GM21360 (cell line): Measurements from ENCODE around the gene SNX13.

Experiments used
- ATAC-seq: cut with Tn5 transposase; IDR thresholded peaks from one replicate; pipeline ENCODE4 v1.9.1; 2021; ENCODE audit warnings: mild to moderate bottlenecking, moderate library complexity; ENCODE audit not compliant: unreplicated experiment

SNX13 gene

DNA sequence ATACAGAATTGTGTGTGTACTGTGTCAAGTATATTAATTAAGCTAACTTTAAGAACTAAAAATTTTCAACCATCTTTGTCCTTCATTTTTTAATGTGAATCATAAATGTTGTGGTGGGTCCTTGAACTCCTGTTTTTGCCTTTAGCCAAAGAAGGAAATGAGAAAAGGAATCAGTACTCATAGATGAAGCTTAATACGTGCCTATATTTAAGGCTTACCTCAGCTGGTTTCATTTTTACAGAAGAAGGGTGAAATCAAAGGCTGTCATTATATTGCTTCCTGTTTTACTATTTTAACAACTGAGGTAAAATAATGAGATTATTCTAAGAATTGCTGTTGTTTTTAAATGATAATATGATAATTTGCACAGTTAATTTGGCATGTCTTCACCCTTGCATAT, 6.3 kb upstream of the SNX13 start:
- peak; percentile 82 for ATAC-seq

DNA sequence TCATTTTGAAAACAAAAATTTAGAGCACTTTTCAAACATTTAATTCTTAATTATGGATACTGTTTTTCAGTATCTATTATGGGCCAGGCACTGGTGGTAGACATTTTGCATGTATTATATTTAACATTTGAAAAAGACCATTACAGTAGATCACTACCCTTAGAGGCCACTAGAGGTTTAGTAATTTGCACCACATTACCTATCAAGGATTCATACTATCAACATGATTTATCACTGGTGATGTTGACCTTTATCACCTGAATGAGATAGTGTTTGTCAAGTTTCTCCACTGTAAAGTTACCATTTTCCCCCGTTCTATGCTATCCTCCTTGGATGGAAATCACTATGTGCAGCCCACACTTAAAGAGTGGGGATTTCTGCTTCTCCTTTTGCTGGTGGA, 4.4 kb upstream of the SNX13 start:
- ATAC-seq = no peak

DNA sequence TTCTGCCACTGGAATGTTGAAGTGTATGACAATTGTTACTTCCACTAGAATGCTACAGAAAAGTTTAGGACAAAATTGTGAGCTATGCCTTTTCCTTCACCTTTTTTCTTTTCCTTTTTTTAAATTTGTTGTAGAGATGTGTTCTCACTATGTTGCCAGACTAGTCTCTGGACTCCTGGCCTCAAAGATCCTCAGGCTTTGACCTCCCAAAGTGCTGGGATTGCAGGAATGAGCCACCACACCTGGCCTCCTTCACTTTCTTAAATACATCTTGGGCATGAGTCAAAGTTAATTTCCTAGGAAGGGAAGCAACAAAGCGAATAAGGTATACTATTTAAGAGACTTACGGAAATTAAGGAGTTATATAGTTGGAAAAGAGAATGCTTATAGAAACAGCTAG, 2.7 kb upstream of the SNX13 start:
- no peak for ATAC-seq

DNA sequence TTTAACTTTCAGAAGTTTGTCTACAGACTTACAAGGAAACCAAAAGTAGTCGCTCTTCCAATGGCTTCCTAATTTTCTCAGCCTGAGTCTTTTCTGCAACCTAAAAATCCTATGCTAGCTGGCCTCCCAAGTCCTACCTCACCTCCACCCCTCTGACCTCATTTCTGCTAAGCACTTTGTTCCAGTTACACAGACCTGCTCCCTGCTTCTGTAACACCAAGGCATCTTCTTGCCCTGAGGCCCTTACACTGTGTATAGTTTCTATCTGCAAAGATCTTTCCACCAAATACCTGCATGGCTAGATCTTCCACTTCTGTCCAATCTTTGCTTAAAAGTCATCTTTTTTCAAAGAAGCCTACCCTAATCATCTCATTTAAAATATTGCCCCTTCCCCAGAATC, 1.9 kb upstream of the SNX13 start:
- no peak for ATAC-seq

DNA sequence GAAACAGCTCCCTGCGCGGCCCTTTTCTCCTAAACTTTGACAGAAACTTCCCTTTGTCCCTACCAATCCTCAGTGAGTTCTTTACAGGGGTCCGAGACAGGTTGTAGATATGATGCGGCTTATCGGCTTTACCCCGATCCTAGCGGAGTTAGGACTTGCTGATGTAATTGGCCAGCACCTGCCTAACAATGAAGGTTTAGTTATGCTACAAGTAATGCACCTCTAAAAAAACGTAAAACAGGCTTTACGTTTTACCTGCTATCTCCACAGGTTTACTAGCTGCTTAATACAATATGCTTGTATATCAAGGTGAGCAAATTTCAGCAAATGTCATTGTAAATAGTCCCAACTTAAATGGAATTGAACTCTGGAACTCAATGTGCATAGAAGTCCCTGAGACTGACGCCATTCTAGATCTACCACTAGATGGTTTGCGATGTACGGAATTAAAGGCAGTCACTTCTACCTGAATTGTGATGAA, 697 bp upstream of the SNX13 start:
- no peak for ATAC-seq

DNA sequence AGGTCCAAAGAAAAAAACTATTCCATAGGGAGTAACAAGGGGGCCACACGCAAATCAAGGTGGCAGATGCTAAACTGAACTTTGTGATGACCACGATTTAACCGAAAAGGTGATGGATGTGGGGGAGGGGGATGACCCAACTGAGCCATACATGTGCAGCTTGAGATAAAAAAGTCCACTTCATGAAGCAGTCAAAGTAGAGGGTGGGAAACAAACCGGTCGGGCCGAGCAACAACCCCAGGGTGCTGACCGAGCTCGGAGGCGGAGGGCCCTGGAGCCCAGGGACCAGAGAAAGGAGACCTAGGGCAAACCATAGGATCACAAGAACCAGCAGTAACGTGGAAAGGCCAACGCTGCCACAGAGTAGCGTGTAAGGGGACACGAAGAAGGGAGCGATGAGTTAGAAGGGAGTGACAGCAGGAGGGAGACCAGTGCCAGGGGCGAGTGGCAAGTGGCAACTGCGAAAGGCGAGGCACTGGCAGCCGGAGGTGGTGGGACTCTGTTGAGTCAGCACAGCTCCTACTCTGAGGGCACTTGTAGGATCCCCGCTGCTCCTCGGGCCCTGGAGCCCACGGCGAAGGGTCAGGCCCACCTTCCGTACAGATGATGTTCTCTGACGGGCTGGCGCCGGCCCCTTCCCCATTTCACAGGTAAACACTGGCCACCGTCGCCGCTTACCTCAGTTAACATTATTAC, 540 bp downstream of the SNX13 start:
- peak; percentile 38 for ATAC-seq

DNA sequence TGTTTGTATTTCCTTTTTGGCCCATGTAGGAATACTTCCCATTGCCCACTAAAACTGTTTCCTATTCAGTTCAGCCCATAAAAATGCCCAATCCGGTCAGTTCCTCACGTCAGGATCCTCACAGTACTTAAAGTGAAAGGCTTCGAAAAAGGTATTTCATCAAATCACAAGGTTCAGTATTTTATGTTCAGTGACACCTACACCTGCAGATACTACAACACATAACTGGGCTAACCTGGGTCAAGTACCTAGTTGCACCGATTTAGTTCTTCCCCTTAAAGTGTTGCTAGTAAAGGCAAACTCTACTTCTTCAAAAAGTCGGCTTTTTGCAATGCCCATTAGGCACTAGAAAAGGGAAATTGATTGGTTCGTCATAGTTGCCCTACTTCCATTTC, 1.1 kb downstream of the SNX13 start:
- no peak for ATAC-seq

DNA sequence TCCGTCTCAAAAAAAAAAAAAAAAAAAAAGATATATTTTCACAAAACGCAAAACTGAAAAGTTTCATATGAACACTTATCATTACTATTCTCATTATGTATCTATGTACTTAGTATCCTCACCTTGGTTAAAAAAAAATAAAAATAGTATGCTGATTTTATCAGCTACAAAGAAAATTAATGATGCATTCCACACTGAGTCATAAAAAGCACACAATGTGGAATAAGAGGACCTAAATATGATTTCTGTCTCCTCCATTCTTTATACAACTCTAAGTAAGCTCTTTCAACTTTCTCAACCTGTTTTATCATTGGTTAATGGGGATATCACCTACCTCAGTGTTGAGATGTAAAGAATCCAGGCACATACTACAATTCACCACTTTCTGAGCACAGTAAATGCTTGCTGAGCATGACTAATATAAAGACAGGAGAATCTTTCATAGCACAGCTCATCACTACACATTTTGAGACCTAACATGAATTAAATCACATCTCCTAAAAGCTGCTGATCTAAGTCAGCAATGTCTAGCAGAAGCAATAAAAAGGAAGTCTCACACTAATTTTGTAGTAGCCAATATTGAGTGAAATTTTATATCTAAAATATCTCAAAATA, 2.7 kb downstream of the SNX13 start:
- no peak for ATAC-seq

DNA sequence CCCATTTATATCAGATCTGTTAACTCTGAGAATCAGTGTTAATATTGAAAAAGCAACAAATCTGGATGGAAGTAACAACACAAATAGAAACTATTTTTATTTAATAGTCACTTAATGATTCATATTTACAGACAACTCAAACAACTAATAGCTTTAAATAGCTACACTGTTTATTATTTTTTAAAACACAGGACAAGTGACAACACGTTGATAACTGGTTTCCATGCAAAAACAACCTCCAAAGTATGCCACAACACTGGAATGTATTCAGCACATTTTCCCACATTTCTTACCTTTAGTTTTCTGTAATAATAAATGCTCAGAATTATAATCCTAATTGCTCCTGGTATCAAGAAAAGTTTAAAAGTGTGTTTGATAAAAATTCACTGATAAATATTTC, 4.0 kb downstream of the SNX13 start:
- ATAC-seq = no peak

DNA sequence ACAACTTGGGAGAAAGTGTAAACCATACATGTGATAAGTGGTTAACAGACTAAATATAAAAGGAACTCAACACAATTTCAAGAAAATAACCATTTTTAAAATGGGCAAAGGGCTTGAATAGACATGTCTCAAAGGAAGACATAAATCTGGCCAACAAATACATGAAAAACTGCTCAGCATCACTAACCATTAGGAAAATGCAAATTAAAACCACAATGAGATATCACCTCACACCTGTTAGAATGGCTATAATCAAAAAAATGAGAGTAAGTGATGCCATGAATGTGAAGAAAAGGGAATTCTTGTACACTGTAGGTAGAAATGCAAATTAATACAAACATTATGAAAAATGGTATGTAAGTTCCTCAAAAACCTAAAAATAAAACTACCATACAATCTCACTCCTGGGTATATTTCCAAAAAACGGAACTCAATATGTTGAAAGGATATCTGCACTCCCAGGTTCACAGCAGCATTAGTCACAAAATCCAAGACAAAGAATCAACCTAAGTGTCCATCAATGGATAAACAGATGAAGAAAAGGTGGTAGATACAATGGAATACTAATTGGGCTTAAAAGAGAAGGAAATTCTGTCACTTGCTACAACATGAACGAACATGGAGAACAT, 5.6 kb downstream of the SNX13 start:
- no peak for ATAC-seq

DNA sequence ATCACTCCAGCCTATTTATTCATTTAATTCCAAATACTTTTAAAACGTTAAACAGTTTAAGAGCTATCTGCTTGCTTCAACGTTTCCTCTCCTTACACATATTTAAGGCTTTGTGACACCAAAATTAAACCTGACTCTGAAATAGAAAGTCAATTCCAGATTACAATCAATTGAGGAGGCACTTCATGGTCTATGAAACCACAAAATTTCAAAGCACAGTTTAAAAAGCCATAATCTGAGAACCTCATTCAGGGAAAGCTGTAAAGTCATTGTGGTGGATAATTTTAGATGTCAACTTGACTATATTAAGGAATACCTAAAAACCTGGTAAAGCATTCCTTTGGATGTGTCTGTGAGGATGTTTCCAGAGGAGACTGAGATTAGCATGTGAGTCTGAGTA, 6.2 kb downstream of the SNX13 start:
- ATAC-seq = no peak

DNA sequence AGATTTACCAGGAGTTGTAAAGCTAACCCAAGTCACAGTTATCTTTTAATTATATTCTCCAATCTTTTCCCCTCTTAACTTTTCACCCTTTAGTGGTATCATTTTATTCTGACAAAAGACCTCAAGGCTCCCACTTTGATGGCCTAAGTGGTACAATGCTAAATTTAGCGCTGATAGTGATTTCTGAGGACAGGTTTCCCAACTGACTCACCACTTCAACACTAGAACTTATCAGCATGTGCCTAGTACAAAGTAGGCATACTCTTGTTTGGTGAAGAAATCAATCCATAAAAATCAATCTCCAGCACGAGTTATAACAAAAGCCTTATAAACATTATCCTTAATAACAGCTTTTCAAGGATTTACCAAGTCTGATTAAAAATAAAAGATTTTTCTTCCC, 7.5 kb downstream of the SNX13 start:
- ATAC-seq = no peak

DNA sequence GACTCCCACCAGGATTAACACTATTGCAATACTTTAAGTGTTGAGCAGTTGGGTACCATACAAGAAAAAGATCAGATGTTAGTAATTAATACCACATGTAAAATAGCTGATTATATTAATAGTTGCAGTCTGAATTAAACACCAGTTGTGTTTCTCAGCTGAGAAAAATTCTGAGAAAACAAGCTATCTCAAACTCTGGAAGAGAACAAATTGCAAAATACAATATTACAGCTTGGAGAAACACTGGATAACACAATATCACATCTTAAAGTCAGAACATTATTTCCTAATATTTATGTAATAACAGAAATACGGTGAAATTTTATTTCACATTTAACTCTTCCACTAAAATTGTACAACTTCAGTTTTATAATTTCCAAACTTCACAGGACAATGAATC, 9.2 kb downstream of the SNX13 start:
- no peak for ATAC-seq

DNA sequence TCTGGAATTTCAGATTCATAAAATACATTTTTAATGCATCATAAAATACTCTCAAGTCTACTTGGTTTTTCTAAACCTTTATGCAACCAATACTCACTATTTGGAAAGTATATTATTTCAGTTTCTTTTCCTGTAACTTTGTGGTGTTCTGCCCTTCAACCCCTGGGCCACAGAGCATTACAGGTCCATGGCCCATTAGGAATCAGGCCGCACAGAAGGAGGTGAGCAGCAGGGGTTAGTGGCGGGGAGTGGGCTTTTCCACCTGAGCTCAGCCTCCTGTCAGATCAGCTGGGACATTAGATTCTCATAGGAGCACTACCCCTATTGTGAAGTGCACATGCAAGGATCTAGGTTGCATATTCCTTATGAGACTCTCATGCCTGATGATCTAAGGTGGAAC, 9.7 kb downstream of the SNX13 start:
- no peak for ATAC-seq

DNA sequence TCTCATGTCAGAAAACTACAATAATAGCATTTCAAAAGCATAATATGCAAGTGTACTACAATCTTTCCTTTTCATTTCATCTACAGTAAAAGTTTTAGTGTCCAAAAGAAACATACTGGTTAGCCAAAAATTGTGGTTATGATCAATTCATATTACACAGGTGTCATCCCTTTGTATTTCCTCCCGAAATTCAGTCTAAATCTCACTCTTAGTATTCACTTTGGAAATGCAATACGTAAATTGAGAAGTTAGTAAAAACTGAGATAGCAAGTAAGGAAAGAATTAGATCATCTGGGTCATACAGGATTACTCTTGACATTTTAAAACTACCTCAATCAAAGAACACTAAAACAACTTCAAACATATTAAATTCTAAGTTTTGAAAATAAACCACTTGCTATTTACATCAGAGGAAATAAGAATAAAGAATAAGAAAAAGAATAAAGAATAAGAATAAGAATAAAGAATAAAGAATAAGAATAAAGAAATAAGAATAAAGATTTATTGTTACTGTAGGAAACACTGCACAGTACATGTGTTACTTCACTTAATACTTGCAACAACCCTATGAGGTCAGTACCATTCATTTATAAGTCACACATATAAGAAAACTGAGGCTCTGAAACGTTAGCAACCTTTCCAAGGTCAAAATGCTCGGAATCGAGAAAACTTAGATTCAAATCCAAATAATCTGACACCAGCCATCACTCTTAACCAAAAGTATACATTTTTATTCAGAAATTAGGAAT, 10.5 kb downstream of the SNX13 start:
- no peak for ATAC-seq

DNA sequence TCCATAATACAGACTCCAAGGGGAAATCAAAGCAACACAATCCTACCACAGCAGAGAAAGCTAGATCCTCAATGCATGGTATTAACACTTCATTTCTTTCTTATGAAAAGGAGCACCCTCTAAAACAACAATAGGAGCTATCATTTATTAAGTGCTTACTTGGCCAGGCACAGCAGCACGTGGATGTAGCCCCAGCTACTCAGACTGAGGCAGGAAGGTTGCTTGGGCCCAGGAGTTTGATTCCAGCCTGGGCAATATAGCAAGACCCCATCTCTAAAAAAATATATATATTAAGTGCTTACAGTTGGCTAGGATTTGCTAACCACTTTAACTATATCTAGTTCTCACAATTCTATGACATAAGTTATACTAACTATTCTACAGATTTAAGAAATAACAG, 12.2 kb downstream of the SNX13 start:
- ATAC-seq = no peak

DNA sequence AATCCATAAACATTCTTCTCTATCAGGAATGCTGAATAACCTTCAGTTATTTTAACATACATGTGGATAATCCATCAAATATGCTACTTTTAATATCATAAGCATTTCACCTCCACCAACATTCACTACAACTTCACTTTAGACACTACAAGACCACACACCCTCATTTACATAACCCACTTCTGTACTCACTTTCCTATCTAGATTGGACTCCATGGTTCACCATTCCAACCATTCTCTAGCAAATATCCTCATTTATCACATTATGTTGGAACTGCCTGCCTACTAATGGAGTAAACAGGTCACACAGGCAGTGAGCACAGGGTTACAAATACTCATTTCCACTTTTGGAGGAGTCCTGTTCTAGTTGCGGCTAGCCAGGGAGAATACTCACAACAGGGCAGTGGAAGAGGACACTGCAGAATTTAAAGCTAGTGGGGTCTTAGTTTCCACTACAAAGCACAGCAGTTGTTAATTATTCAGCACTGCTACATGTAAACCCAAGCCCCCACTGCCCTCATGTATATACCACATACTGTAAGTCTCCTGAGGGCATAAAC, 18.4 kb downstream of the SNX13 start:
- ATAC-seq = no peak

DNA sequence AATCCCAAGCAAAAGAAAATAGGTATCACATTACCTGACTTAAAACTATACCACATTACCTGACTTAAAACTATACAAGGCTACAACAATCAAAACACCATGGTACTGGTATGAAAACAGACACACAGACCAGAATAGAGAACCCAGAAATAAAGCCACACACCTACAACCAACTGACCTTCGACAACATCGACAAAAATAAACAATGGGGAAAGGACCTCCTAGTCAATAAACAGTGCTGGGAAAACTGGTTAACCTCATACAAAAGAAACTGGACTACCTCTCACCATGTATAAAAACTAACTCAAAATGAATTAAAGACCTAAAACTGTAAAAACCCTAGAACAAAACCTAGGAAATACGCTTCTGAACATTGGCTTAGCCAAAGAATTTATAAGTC, 22.5 kb downstream of the SNX13 start:
- ATAC-seq = no peak

DNA sequence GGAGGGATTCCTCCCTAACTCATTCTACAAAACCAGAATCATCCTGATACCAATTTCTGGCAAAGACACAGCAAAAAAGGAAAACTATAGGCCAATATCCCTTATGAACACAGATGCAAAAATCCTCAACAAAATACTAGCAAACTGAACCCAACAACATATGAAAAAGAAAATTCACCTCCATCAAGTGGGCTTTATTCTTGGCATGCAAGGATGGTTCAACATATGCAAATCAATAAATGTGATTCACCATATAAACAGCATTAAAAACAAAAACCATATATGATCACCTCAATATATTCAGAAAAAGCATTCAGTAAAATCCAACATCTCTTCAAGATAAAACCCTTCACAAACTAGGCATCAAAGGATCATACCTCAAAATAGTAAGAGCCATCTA, 23.5 kb downstream of the SNX13 start:
- no peak for ATAC-seq

DNA sequence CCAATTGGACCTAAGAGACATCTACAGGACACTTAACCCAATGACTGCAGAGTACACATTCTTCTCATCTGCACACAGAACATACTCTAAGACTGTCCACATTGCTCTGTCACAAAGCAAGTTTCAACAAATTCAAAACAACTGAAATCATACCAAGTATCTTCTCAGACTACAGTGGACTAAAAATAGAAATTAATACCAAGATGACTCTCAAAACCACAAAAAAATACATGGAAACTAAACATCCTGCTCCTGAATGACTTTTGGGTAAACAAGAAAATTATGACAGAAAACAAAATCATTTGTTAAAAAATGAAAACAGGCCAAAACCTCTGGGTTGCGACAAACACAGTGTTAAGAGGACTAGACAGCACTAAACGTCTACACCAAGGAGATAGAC, 24.5 kb downstream of the SNX13 start:
- no peak for ATAC-seq

DNA sequence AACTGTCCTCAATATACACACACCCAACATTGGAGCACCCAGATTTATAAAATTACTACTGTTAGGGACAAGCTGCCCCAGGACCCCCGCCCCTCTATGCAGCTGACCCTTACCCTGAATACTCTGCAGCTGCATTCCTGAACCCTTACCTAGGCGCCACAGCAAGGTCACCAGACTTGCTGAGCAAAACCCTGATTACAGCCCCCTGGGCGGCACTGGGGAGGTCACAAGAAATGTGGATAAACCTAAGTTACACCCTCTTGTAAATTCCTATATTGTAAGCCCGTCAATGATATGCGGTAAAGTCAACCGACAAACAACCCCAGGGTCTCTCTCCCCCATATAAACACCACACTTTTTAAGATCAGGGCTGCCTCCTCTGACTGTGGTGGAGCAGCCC, 25.1 kb downstream of the SNX13 start:
- no peak for ATAC-seq
